ENCODE measurements around the gene BTBD1.

DNA sequence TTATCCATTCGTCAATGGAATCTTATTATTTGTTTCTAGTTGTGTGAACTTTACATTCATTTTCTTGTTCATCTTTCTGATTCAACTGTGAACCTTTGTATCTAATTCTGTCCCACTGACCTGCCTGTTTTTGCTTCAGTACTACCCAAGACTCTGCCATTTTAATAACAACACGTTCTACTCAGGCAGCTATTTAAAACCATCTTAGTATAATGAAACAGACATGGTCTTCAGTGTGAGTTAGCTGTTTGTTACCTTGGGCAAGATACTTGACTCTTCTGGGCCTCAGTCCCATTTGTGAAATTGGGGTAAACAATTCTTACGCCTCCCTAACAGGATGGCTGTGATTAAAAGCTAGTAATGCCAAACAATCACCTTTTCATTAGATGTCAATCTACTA is 1.6 kb downstream of the BTBD1 start:
- TF ChIP-seq, protein P1, sequence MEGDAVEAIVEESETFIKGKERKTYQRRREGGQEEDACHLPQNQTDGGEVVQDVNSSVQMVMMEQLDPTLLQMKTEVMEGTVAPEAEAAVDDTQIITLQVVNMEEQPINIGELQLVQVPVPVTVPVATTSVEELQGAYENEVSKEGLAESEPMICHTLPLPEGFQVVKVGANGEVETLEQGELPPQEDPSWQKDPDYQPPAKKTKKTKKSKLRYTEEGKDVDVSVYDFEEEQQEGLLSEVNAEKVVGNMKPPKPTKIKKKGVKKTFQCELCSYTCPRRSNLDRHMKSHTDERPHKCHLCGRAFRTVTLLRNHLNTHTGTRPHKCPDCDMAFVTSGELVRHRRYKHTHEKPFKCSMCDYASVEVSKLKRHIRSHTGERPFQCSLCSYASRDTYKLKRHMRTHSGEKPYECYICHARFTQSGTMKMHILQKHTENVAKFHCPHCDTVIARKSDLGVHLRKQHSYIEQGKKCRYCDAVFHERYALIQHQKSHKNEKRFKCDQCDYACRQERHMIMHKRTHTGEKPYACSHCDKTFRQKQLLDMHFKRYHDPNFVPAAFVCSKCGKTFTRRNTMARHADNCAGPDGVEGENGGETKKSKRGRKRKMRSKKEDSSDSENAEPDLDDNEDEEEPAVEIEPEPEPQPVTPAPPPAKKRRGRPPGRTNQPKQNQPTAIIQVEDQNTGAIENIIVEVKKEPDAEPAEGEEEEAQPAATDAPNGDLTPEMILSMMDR (IDR thresholded peaks at IDR 0.05) = no peak
- no peak for TF ChIP-seq POLR2A (IDR thresholded peaks at IDR 0.05)

All from uterus (tissue), 2 donors.